CD14-positive monocyte (primary cell): Measurements from ENCODE around the gene CDKN2D. TPM values are rescaled to one million over a fixed set of nuclear protein-coding genes. Genes with fewer than 3 reads are reported as not detected.

ENCODE experiments used
- DNase-seq, 3 donors: peaks; one replicate each; pipeline ENCODE4 v3.0.0-alpha.2; 2011 to 2022
- H2AFZ ChIP-seq: 2 replicates; pipeline ENCODE4 v1.6.0; 2012; ENCODE audit warnings: mild to moderate bottlenecking, low read depth, low read length, inconsistent platforms; ENCODE audit not compliant: insufficient read depth, poor library complexity, severe bottlenecking
- H3K27ac ChIP-seq, 2 donors: 1 replicate in 1 of 2; 2 replicates in 1 of 2; pipeline ENCODE4 v1.5.1; 2012 to 2013; ENCODE audit warnings: low read length in 2 of 2, control low read depth in 1 of 2, inconsistent platforms in 1 of 2, low read depth in 1 of 2, mild to moderate bottlenecking in 1 of 2
- H3K27me3 ChIP-seq, 2 donors: one replicate each; pipeline versions ENCODE4 v1.6.0 to v1.6.1; 2011 to 2013; ENCODE audit warnings: low read length in 2 of 2; ENCODE audit not compliant: control insufficient read depth in 2 of 2, insufficient read depth in 2 of 2
- H3K36me3 ChIP-seq, 2 donors: replicated peaks in 1 of 2; 1 replicate in 1 of 2; 2 replicates in 1 of 2; pipeline versions ENCODE4 v1.5.1 to v1.6.1; 2012 to 2013; ENCODE audit warnings: low read length in 2 of 2, control low read depth in 1 of 2, inconsistent platforms in 1 of 2, mild to moderate bottlenecking in 1 of 2; ENCODE audit not compliant: insufficient read depth in 2 of 2, control insufficient read depth in 1 of 2
- H3K4me1 ChIP-seq, 2 donors: 1 replicate in 1 of 2; 2 replicates in 1 of 2; pipeline versions ENCODE4 v1.5.1 to v1.6.1; 2012 to 2013; ENCODE audit warnings: low read length in 2 of 2, control low read depth in 1 of 2, inconsistent platforms in 1 of 2, mild to moderate bottlenecking in 1 of 2, moderate library complexity in 1 of 2; ENCODE audit not compliant: insufficient read depth in 2 of 2, control insufficient read depth in 1 of 2
- H3K4me2 ChIP-seq: replicated peaks from 2 replicates; pipeline ENCODE3; 2012; ENCODE audit warnings: low read length, moderate library complexity, mild to moderate bottlenecking; ENCODE audit not compliant: poor library complexity, severe bottlenecking; ENCODE audit errors: extremely low read depth
- H3K4me3 ChIP-seq, 3 experiments: fragments of 200-600 bp in 1 of 3; sonication (generic) in 1 of 3; replicated peaks in 1 of 3; 1 replicate in 2 of 3; 2 replicates in 1 of 3; pipeline ENCODE4 v1.5.1; 2011 to 2013; ENCODE audit warnings: low read length in 3 of 3, mild to moderate bottlenecking in 3 of 3, control low read depth in 2 of 3, low read depth in 2 of 3, inconsistent platforms in 1 of 3, moderate library complexity in 1 of 3
- H3K79me2 ChIP-seq: 2 replicates; pipeline ENCODE4 v1.6.0; 2012; ENCODE audit warnings: mild to moderate bottlenecking, control low read depth, inconsistent platforms, low read length, moderate library complexity; ENCODE audit not compliant: insufficient read depth
- H3K9ac ChIP-seq: 2 replicates; pipeline ENCODE4 v1.6.0; 2017; ENCODE audit warnings: low read length, mild to moderate bottlenecking; ENCODE audit not compliant: insufficient read depth, poor library complexity, severe bottlenecking
- H3K9me3 ChIP-seq, 2 donors: replicated peaks in 1 of 2; 1 replicate in 1 of 2; 2 replicates in 1 of 2; pipeline versions ENCODE4 v1.5.1 to v1.6.1; 2012 to 2013; ENCODE audit warnings: low read length in 2 of 2, control low read depth in 1 of 2; ENCODE audit not compliant: control insufficient read depth in 1 of 2, insufficient read depth in 1 of 2
- H4K20me1 ChIP-seq: 2 replicates; pipeline ENCODE4 v1.6.0; 2012; ENCODE audit warnings: mild to moderate bottlenecking, low read length, control low read depth, moderate library complexity; ENCODE audit not compliant: insufficient read depth
- H3K27ac Mint-ChIP-seq, 7 donors: one replicate each; pipeline ENCODE4 v1.8.0; 2020; ENCODE audit warnings: mild to moderate bottlenecking in 7 of 7, mixed read lengths in 7 of 7, moderate library complexity in 6 of 7, inconsistent platforms in 2 of 7
- H3K27me3 Mint-ChIP-seq, 3 donors: one replicate each; pipeline ENCODE4 v1.8.0; 2021 to 2022; ENCODE audit warnings: low read depth in 3 of 3, mild to moderate bottlenecking in 3 of 3, mixed read lengths in 3 of 3, moderate library complexity in 3 of 3, inconsistent platforms in 1 of 3
- H3K36me3 Mint-ChIP-seq, 2 donors: one replicate each; pipeline ENCODE4 v1.8.0; 2020; ENCODE audit warnings: mixed read lengths in 2 of 2, inconsistent platforms in 1 of 2, mild to moderate bottlenecking in 1 of 2
- H3K4me1 Mint-ChIP-seq: one replicate; pipeline ENCODE4 v1.8.0; 2020; ENCODE audit warnings: mild to moderate bottlenecking, mixed read lengths
- H3K4me3 Mint-ChIP-seq, 2 donors: one replicate each; pipeline ENCODE4 v1.8.0; 2020; ENCODE audit warnings: mild to moderate bottlenecking in 2 of 2, mixed read lengths in 2 of 2, moderate library complexity in 1 of 2
- H3K9me3 Mint-ChIP-seq, 7 donors: one replicate each; pipeline ENCODE4 v1.8.0; 2020 to 2022; ENCODE audit warnings: mixed read lengths in 7 of 7, mild to moderate bottlenecking in 6 of 7, moderate library complexity in 6 of 7, inconsistent platforms in 2 of 7
- CTCF ChIP-seq: fragments of 200-600 bp; IDR thresholded peaks from one replicate; pipeline ENCODE4 v1.8.0; 2022; ENCODE audit warnings: antibody characterized with exemption, mild to moderate bottlenecking
- WGBS: methylation state at CpG from one replicate; pipeline ENCODE4 v1.1.5; 2013; ENCODE audit warnings: missing lambda C conversion rate; ENCODE audit not compliant: insufficient coverage; 5-methylcytosine and 5-hydroxymethylcytosine counted together
- intact Hi-C, 2 donors: fragments of 100-400 bp; cut with micrococcal nuclease; formaldehyde crosslinking; loops; one replicate each; pipeline versions ENCODE4 v1.15.0 to v1.15.1; 2023
- polyA minus RNA-seq: library from RNA; depleted of rRNA, polyadenylated mRNA; stranded (reverse); fragments of >200 nt; gene quantifications from 2 replicates; pipeline ENCODE4 v1.2.3, GENCODE V29; 2012
- polyA plus RNA-seq, 3 donors: library from polyadenylated mRNA; depleted of rRNA in 1 of 3; unstranded in 2 of 3; stranded (reverse) in 1 of 3; fragments of 300-500 nt in 2 of 3; fragments of >200 nt in 1 of 3; fragmentation: Illumina TruSeq in 2 of 3; gene quantifications; 1 replicate in 2 of 3; 2 replicates in 1 of 3; pipeline ENCODE4 v1.2.3, GENCODE V29; 2012 to 2021
- total RNA-seq, 12 experiments: library from RNA in 1 of 12; stranded (reverse) in 1 of 12; fragments of 120-200 nt in 1 of 12; gene quantifications; one replicate each; pipeline ENCODE4 v1.2.4 and lab custom pipeline; 2013 to 2026; ENCODE audit warnings: mixed read lengths in 6 of 12, inconsistent platforms in 1 of 12

Gene CDKN2D
- total RNA-seq (2013), result 30.6 TPM
- polyA plus RNA-seq, result 100 to 1,000 TPM; 115 to 166 (median 130) TPM
- polyA minus RNA-seq, result 45.7 and 48.6 TPM in 2 replicates
- total RNA-seq (lab: John Stamatoyannopoulos, UW), result 5.0 to 34.4 (median 22.8) reads per million in 11 experiments

- peak within 1 kb of the TSS; percentile 65 to 100 (median 98) for H3K4me3 ChIP-seq
- Mint-ChIP-seq H3K9me3 (no peaks in the 10 kb centered on the region), H3K4me1 (peaks cover 42% of the 10 kb centered on the region), H3K4me3 (peak within 1 kb of the TSS; percentile 92 to 99), H3K27ac (peak within 1 kb of the TSS; percentile 93 to 100 (median 98)), H3K36me3 (peaks cover 8 to 10% of the 10 kb centered on the region in 2 donors), H3K27me3 (peaks cover 4 to 6% (median 4%) of the 10 kb centered on the region in 3 donors)
- H3K27me3 ChIP-seq, result no peaks in the 10 kb centered on the region
- WGBS, result under 1% methylated on average over 47 of the region's 71 CpGs
- peak; percentile 99 to 100 (median 99) for DNase-seq
- TF ChIP-seq CTCF, result no peak
- H3K9me3 ChIP-seq, result no peaks in the 10 kb centered on the region
- peak within 1 kb of the TSS; percentile 54 to 84 for H3K27ac ChIP-seq
- peak within 1 kb of the TSS; percentile 100 for H3K4me2 ChIP-seq
- H3K9ac ChIP-seq, result peak within 1 kb of the TSS; percentile 74
- peaks cover 41 to 51% of the 10 kb centered on the region in 2 donors for H3K4me1 ChIP-seq
- peak within 1 kb of the TSS; percentile 69 for H2AFZ ChIP-seq
- H3K36me3 ChIP-seq, result no peaks in the 10 kb centered on the region
- intact Hi-C loops, result loop anchor here (5.0 to 10.0 kb wide), 5 partner anchors 83 to 317 kb away; partner anchors contain the start of genes CDC37 (in 1 of the 2), ILF3 (in 1 of the 2) and MRPL4 (in 1 of the 2)
- peaks cover 21% of the 10 kb centered on the region for H4K20me1 ChIP-seq
- H3K79me2 ChIP-seq, result peaks cover 45% of the 10 kb centered on the region
Measured at GRCh38 chr19:10568826-10569651, at the start of gene CDKN2D. Gene CDKN2D (minus strand): TSS chr19:10568979. CDS start chr19:10568653, 326 bp downstream.

- Histone ChIP-seq H2AFZ (no peak overlapping the region), H3K27ac (no peak overlapping the region), H3K4me2 (no peak overlapping the region), H4K20me1 (peaks cover 81% of the 10 kb centered on the region), H3K4me1 (peaks cover 10% of the 10 kb centered on the region in 2 donors), H3K9me3 (no peaks in the 10 kb centered on the region), H3K4me3 (no peak overlapping the region), H3K79me2 (no peaks in the 10 kb centered on the region), H3K9ac (no peak overlapping the region), H3K36me3 (no peaks in the 10 kb centered on the region), H3K27me3 (no peaks in the 10 kb centered on the region)
- intact Hi-C loops, result no loop called here
- H3K4me1 Mint-ChIP-seq, result peaks cover 21% of the 10 kb centered on the region
- no peak for DNase-seq
- H3K27me3 Mint-ChIP-seq, result peaks cover 0 to 4% (median 3%) of the 10 kb centered on the region in 3 donors
- WGBS, result 100% methylated on average over 2 of the region's 15 CpGs
- peaks cover 16 to 24% of the 10 kb centered on the region in 2 donors for H3K36me3 Mint-ChIP-seq
- TF ChIP-seq CTCF, result no peak
- no peaks in the 10 kb centered on the region for H3K9me3 Mint-ChIP-seq
- no peak overlapping the region for H3K4me3 Mint-ChIP-seq
- H3K27ac Mint-ChIP-seq, result peak overlapping the region in 1 of 7 donors; percentile 37
Measured at GRCh38 chr19:10617409-10618121, 48.8 kb upstream of the CDKN2D start.
